Measurements from ENCODE around the gene ASIP. TPM values are rescaled to one million over a fixed set of nuclear protein-coding genes. Genes with fewer than 3 reads are reported as not detected.

ASIP gene
- total and polyA plus RNA-seq, 2 of the 13 experiments (the other 11 are each of a cell fraction or from before 2014, with no cell fraction given) = not detected

DNA sequence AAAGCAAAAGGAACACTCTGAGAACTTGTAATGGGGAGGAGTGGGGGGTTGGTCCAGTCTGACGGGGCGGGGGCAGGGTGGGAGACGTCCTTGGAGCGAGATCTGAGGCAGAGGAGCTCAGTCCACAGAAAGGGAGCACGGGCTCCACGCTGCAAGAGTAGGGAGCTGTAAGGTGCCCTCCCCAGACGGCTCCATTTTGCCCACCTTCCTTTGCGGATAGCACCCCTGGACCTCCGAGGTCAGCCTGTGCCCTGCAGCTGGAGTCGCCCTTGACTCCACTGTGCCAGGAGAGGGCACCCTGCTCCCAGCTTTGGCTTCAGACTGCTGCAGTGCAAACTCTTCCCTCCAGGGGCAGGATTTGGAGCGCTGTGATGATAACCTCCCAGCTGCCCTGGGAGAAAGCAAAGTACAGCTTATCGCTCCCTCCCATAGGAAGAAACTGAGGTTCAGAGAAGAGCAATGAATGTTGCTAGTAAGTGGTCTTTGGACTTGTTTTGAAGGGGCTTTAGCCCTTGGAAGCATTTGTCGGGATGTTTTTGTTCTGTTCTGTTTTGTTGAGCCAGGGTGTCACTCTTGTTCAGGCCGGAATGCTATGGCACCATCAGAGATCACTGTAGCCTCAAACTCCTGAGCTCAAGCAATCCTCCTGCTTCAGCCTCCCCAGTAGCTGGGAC lies 71.5 kb downstream of the ASIP start (continued):
- TF ChIP-seq, protein P1, sequence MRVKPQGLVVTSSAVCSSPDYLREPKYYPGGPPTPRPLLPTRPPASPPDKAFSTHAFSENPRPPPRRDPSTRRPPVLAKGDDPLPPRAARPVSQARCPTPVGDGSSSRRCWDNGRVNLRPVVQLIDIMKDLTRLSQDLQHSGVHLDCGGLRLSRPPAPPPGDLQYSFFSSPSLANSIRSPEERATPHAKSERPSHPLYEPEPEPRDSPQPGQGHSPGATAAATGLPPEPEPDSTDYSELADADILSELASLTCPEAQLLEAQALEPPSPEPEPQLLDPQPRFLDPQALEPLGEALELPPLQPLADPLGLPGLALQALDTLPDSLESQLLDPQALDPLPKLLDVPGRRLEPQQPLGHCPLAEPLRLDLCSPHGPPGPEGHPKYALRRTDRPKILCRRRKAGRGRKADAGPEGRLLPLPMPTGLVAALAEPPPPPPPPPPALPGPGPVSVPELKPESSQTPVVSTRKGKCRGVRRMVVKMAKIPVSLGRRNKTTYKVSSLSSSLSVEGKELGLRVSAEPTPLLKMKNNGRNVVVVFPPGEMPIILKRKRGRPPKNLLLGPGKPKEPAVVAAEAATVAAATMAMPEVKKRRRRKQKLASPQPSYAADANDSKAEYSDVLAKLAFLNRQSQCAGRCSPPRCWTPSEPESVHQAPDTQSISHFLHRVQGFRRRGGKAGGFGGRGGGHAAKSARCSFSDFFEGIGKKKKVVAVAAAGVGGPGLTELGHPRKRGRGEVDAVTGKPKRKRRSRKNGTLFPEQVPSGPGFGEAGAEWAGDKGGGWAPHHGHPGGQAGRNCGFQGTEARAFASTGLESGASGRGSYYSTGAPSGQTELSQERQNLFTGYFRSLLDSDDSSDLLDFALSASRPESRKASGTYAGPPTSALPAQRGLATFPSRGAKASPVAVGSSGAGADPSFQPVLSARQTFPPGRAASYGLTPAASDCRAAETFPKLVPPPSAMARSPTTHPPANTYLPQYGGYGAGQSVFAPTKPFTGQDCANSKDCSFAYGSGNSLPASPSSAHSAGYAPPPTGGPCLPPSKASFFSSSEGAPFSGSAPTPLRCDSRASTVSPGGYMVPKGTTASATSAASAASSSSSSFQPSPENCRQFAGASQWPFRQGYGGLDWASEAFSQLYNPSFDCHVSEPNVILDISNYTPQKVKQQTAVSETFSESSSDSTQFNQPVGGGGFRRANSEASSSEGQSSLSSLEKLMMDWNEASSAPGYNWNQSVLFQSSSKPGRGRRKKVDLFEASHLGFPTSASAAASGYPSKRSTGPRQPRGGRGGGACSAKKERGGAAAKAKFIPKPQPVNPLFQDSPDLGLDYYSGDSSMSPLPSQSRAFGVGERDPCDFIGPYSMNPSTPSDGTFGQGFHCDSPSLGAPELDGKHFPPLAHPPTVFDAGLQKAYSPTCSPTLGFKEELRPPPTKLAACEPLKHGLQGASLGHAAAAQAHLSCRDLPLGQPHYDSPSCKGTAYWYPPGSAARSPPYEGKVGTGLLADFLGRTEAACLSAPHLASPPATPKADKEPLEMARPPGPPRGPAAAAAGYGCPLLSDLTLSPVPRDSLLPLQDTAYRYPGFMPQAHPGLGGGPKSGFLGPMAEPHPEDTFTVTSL (CRISPR knock-in tag; IDR thresholded peaks at IDR 0.05; ENCODE audit: borderline replicate concordance) = 0 out of 2 replicates have a peak, but pooled peaks have one; percentile 15
- peak; percentile 91 for TF ChIP-seq SP5 (CRISPR knock-in tag; IDR thresholded peaks at IDR 0.05; ENCODE audit: borderline replicate concordance, low read depth)
- peak in 1 of 2 experiments; percentile 33; a peak in 2 of 4 replicates for TF ChIP-seq EP300 (IDR thresholded peaks at IDR 0.05; ENCODE audit: low read depth in 2 of 2, low read length in 2 of 2)
- TF ChIP-seq EP300 (CRISPR knock-in tag; IDR thresholded peaks at IDR 0.05; ENCODE audit: borderline replicate concordance) = peak; percentile 52; the same call in 1 of the 2 replicates
- no peak for TF ChIP-seq ZNF224 (CRISPR knock-in tag; IDR thresholded peaks at IDR 0.05)
- no peak for TF ChIP-seq ZNF282 (IDR thresholded peaks at IDR 0.05; ENCODE audit: partially characterized antibody)
- TF ChIP-seq ZNF619 (CRISPR knock-in tag; IDR thresholded peaks at IDR 0.05) = no peak; the same call in 1 of the 2 replicates
- no peak; the same call in 1 of the 2 replicates for TF ChIP-seq GTF2F1 (IDR thresholded peaks at IDR 0.05; ENCODE audit: low read length)
- no peak for TF ChIP-seq ZNF367 (CRISPR knock-in tag; IDR thresholded peaks at IDR 0.05; ENCODE audit: borderline replicate concordance)
- peak; percentile 88; the same call in 1 of the 2 replicates for TF ChIP-seq ZFP1 (CRISPR knock-in tag; IDR thresholded peaks at IDR 0.05)
- peak; percentile 95 for TF ChIP-seq ZNF331 (CRISPR knock-in tag; IDR thresholded peaks at IDR 0.05)
- TF ChIP-seq, protein P2, sequence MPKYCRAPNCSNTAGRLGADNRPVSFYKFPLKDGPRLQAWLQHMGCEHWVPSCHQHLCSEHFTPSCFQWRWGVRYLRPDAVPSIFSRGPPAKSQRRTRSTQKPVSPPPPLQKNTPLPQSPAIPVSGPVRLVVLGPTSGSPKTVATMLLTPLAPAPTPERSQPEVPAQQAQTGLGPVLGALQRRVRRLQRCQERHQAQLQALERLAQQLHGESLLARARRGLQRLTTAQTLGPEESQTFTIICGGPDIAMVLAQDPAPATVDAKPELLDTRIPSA (CRISPR knock-in tag; IDR thresholded peaks at IDR 0.05; ENCODE audit: borderline replicate concordance) = no peak
- TF ChIP-seq TARDBP (CRISPR knock-in tag; IDR thresholded peaks at IDR 0.05) = peak; percentile 88
- peak; percentile 95 for TF ChIP-seq NFKBIZ (CRISPR knock-in tag; IDR thresholded peaks at IDR 0.05)
- no peak for TF ChIP-seq TEAD2 (CRISPR knock-in tag; IDR thresholded peaks at IDR 0.05)
- no peak; the same call in 1 of the 2 replicates for TF ChIP-seq NFYC (CRISPR knock-in tag; IDR thresholded peaks at IDR 0.05)
- TF ChIP-seq BRCA1 (CRISPR knock-in tag; IDR thresholded peaks at IDR 0.05) = no peak
- TF ChIP-seq TP53 (CRISPR knock-in tag; conservative IDR thresholded peaks at IDR 0.05) = no peak
- TF ChIP-seq ELF3 (CRISPR knock-in tag; IDR thresholded peaks at IDR 0.05) = peak; percentile 90
- peak; percentile 69; the same call in 1 of the 2 replicates for TF ChIP-seq ZNF121 (CRISPR knock-in tag; IDR thresholded peaks at IDR 0.05)
- TF ChIP-seq ZNF510 (CRISPR knock-in tag; IDR thresholded peaks at IDR 0.05; ENCODE audit: low read depth) = no peak
- peak; percentile 100 for TF ChIP-seq SMC3 (IDR thresholded peaks at IDR 0.05; ENCODE audit: low read length)
- TF ChIP-seq CCDC6 (CRISPR knock-in tag; IDR thresholded peaks at IDR 0.05) = peak; percentile 85
- peak; percentile 43; the same call in 1 of the 2 replicates for TF ChIP-seq FOXK1 (CRISPR knock-in tag; IDR thresholded peaks at IDR 0.05; ENCODE audit: borderline replicate concordance, low read depth)
- TF ChIP-seq ZNF850 (CRISPR knock-in tag; conservative IDR thresholded peaks at IDR 0.05) = no peak; the same call in 1 of the 2 replicates
- TF ChIP-seq MTA1 (CRISPR knock-in tag; IDR thresholded peaks at IDR 0.05; ENCODE audit: borderline replicate concordance) = peak; percentile 80; the same call in 1 of the 2 replicates
- no peak for TF ChIP-seq PTBP1 (IDR thresholded peaks at IDR 0.05; ENCODE audit: low read depth, low read length, poor library complexity, severe bottlenecking)

Measured in HepG2 (cell line).